Esophagus (tissue), 2 donors: Measurements from ENCODE around the gene ZNF836. TPM values are rescaled to one million over a fixed set of nuclear protein-coding genes. Genes with fewer than 3 reads are reported as not detected.

Experiments used
- H3K27ac ChIP-seq, 2 donors: one replicate each; pipeline ENCODE4 v1.5.1; 2013; ENCODE audit warnings: low read depth in 2 of 2, mild to moderate bottlenecking in 2 of 2, inconsistent platforms in 1 of 2, low read length in 1 of 2, moderate library complexity in 1 of 2
- H3K27me3 ChIP-seq, 2 donors: one replicate each; pipeline ENCODE4 v1.6.1; 2013; ENCODE audit warnings: low read length in 2 of 2, control low read depth in 1 of 2, mild to moderate bottlenecking in 1 of 2; ENCODE audit not compliant: insufficient read depth in 2 of 2, control insufficient read depth in 1 of 2
- H3K36me3 ChIP-seq, 2 donors: one replicate each; pipeline ENCODE4 v1.6.1; 2013; ENCODE audit warnings: low read length in 1 of 2; ENCODE audit not compliant: control insufficient read depth in 2 of 2, insufficient read depth in 2 of 2
- H3K4me1 ChIP-seq, 2 donors: one replicate each; pipeline ENCODE4 v1.6.1; 2013; ENCODE audit warnings: low read length in 1 of 2; ENCODE audit not compliant: control insufficient read depth in 2 of 2, insufficient read depth in 2 of 2
- H3K4me3 ChIP-seq, 2 donors: one replicate each; pipeline ENCODE4 v1.5.1; 2013; ENCODE audit warnings: low read length in 2 of 2, mild to moderate bottlenecking in 2 of 2, low read depth in 1 of 2, moderate library complexity in 1 of 2
- H3K9me3 ChIP-seq, 2 donors: one replicate each; pipeline ENCODE4 v1.6.1; 2013; ENCODE audit warnings: mild to moderate bottlenecking in 2 of 2, low read depth in 1 of 2, low read length in 1 of 2, moderate library complexity in 1 of 2; ENCODE audit not compliant: control insufficient read depth in 2 of 2, insufficient read depth in 1 of 2
- WGBS, 2 donors: extraction: QIAGEN DNeasy Blood & Tissue Kit; methylation state at CpG; one replicate each; pipeline ENCODE4 v1.1.7; 2013; 5-methylcytosine and 5-hydroxymethylcytosine counted together
- polyA plus RNA-seq, 2 donors: library from polyadenylated mRNA; stranded (reverse); fragments of 200-250 nt; gene quantifications; one replicate each; pipeline ENCODE4 v1.2.3, GENCODE V29; 2013
- donor health status: healthy with polysubstance abuse.
- donor health status: Bipolar disorder and iron deficiency.

The ZNF836 gene
- polyA plus RNA-seq, result 1 to 10 TPM; 3.0 to 4.4 TPM

DNA sequence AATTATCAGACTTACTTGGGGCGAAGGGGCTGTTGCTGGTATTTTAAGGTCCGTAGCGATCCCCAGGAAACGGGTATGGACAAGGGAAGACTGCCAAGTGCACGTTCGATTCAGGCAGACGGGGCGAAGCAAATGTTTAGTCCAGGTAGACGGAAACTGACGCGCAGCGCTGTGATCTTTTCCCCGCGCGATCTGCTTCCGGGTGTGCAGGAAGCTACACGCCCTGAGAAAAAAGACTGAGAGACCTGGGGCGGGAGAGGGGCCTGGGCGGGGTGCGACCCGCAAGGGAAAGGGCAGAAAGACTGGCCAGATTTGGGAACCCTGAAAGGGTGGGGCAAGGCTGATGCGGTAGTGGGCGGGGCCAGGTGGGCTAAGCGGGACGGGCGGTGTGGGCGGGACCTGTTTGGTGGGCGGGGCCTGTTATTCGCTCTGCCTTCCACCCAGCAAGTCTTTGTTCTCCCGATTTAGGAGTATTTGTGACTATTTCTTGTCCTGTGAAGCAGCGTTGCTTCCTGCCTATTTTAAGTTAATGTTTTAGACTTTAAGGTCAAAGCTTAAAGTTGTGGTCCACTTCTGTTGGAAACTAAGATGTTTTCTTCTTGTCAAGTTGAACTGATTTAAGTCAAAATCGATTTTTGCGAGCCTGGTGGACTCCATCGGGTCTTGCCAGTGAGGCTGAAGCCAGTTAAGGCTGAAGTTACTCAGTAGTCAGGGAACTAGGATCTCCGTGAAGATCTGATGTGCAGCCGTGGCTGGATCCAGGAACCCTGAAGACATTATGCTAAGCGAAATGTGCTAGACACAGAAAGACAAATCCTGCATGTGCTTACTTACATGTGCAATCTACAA, at the start of gene ZNF836:
TSS of gene ZNF836 (minus strand) at position 301 of the 849 bp plus-strand sequence. CDS start 3,549 bp downstream, outside the sequence.
- Histone ChIP-seq H3K36me3 (peaks cover 0 to 5% of the 10 kb centered on the region in 2 donors), H3K27me3 (no peaks in the 10 kb centered on the region), H3K9me3 (peaks cover 0 to 4% of the 10 kb centered on the region in 2 donors), H3K27ac (peak within 1 kb of the TSS; percentile 77 to 93), H3K4me1 (no peaks in the 10 kb centered on the region), H3K4me3 (peak within 1 kb of the TSS; percentile 78 to 81)
- WGBS, 2 donors, result 6 to 7% methylated on average over 35 to 37 of the region's 37 CpGs

DNA sequence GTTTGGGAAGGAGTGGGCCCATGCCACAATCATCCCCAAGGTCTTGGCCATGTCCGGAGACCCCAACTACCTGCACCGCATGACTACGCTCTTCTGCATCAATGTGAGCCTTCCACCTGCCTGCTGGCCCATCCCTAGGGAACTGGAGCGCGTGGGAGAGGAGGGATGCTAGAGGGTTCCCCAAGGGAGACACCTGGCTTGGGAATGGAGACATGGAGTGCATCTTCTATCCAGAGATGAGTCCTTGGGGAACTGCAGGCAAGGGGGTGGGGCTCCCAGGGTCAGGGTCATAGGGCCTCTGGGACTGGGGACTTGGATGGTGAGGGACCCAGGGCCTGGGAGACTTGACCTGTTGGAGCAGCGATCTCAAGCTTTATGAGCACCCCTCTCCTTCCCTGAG, 49.6 kb upstream of the ZNF836 start:
- WGBS, 2 donors, result 97% methylated on average over 6 of the region's 6 CpGs
- Histone ChIP-seq H3K27me3 (no peaks in the 10 kb centered on the region), H3K36me3 (peaks cover 40 to 61% of the 10 kb centered on the region in 2 donors), H3K4me1 (no peaks in the 10 kb centered on the region), H3K27ac (no peak overlapping the region), H3K4me3 (no peak overlapping the region), H3K9me3 (peaks cover 0 to 3% of the 10 kb centered on the region in 2 donors)

DNA sequence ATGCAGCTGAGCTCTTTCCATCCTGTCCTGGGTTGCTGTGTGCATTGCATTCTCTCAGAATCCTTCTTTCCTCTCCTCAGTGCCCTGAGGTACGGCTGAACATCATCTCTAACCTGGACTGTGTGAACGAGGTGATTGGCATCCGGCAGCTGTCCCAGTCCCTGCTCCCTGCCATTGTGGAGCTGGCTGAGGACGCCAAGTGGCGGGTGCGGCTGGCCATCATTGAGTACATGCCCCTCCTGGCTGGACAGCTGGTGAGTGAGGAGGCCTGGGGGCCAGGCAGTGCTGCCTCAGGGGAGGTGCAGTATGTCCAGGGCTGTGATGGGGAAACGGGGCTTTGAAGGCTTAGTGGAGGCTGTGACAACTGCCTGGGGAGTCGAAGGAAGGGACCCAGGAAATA, 48.2 kb upstream of the ZNF836 start:
- no peaks in the 10 kb centered on the region for H3K4me1 ChIP-seq
- H3K36me3 ChIP-seq, result peaks cover 40 to 61% of the 10 kb centered on the region in 2 donors
- H3K9me3 ChIP-seq, result peaks cover 0 to 3% of the 10 kb centered on the region in 2 donors
- no peak overlapping the region for H3K27ac ChIP-seq
- no peak overlapping the region for H3K4me3 ChIP-seq
- no peaks in the 10 kb centered on the region for H3K27me3 ChIP-seq
- 92 to 96% methylated on average over 8 of the region's 8 CpGs for WGBS, 2 donors

DNA sequence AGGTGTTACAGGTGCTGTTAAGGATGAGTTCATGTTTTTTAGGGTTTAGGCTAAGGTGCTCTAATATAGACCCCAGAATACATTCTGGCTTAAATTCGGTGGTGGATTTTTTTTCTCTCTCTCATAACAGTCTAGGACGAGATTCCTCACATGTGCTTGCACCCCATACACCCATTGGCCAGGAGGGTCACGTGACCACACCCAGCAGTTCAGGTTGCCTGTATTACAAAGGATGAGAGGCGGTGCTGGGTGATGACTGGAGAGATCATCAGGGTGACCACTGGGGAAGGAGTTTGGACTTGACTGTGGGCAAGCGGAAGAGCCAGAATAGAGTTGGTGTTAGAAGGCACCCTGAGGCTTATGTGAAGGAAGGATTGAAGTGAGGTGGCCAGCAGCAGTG, 46.2 kb upstream of the ZNF836 start:
- Histone ChIP-seq H3K27me3 (no peaks in the 10 kb centered on the region), H3K4me3 (no peak overlapping the region), H3K27ac (no peak overlapping the region), H3K36me3 (peaks cover 52 to 68% of the 10 kb centered on the region in 2 donors), H3K4me1 (no peaks in the 10 kb centered on the region), H3K9me3 (peaks cover 0 to 3% of the 10 kb centered on the region in 2 donors)
- WGBS, 2 donors, result 88 to 91% methylated on average over 5 of the region's 5 CpGs

DNA sequence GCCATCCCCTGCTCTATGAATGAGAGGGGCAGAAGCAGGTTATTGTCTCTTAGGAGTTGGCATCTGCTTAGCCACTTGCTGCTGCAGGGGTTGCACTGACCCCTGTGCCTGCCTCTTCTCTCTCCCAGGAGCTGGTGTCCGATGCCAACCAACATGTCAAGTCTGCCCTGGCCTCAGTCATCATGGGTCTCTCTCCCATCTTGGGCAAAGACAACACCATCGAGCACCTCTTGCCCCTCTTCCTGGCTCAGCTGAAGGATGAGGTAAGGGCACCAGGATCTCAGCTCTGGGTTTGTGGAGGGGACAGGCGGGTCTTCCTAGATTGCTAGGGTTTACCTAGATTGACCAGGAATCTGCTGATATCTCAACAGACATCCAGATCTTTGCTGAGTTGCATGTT, 45.0 kb upstream of the ZNF836 start:
- peaks cover 0 to 3% of the 10 kb centered on the region in 2 donors for H3K9me3 ChIP-seq
- H3K27me3 ChIP-seq, result no peaks in the 10 kb centered on the region
- no peaks in the 10 kb centered on the region for H3K4me1 ChIP-seq
- no peak overlapping the region for H3K27ac ChIP-seq
- 96% methylated on average over 3 of the region's 3 CpGs for WGBS, 2 donors
- peaks cover 58 to 73% of the 10 kb centered on the region in 2 donors for H3K36me3 ChIP-seq
- H3K4me3 ChIP-seq, result no peak overlapping the region

DNA sequence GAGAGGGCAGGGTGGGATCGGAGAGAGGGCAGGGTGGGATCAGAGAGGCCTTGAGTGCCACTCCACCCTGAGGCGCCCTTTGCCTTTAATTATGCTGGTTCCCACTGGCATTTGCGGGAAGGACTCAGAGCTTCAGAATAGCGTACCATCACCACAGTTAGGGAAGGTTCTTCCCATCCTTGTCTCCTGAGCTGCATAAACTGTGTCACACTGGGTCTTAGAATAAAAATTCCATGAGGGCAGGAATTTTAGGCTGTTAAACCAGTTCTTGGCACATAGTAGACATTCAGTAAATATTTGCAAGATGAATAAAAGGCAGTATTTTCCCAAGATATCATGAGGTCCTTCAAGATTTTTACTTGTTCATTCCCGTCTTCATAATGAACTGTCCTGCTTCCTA, 42.8 kb upstream of the ZNF836 start:
- Histone ChIP-seq H3K27ac (no peak overlapping the region), H3K4me3 (no peak overlapping the region), H3K4me1 (no peaks in the 10 kb centered on the region), H3K27me3 (no peaks in the 10 kb centered on the region), H3K36me3 (peaks cover 47 to 65% of the 10 kb centered on the region in 2 donors), H3K9me3 (no peaks in the 10 kb centered on the region)
- 91 to 92% methylated on average over 5 of the region's 5 CpGs for WGBS, 2 donors

DNA sequence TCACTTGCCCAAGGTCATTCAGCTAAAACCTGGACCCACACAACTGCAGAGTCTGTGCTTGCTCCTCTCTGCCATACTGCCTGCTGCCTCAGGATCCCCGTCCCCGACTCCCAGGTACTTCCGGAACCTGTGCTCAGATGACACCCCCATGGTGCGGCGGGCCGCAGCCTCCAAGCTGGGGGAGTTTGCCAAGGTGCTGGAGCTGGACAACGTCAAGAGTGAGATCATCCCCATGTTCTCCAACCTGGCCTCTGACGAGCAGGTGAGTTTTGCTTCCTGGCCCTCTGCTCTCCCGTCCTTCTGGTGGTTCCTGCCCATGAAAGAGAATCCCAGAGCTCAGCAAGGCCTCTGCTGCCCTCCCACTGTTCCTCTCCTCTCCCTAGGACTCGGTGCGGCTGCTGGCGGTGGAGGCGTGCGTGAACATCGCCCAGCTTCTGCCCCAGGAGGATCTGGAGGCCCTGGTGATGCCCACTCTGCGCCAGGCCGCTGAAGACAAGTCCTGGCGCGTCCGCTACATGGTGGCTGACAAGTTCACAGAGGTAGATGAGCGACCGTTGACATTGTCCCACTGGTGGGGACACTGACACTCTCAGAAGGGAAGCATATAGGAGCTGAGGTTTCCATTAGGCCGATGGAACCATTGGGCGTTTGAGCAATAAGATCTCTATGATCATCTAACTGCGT, 41.3 kb upstream of the ZNF836 start:
- peaks cover 45 to 63% of the 10 kb centered on the region in 2 donors for H3K36me3 ChIP-seq
- WGBS, 2 donors, result 95 to 96% methylated on average over 25 of the region's 25 CpGs

DNA sequence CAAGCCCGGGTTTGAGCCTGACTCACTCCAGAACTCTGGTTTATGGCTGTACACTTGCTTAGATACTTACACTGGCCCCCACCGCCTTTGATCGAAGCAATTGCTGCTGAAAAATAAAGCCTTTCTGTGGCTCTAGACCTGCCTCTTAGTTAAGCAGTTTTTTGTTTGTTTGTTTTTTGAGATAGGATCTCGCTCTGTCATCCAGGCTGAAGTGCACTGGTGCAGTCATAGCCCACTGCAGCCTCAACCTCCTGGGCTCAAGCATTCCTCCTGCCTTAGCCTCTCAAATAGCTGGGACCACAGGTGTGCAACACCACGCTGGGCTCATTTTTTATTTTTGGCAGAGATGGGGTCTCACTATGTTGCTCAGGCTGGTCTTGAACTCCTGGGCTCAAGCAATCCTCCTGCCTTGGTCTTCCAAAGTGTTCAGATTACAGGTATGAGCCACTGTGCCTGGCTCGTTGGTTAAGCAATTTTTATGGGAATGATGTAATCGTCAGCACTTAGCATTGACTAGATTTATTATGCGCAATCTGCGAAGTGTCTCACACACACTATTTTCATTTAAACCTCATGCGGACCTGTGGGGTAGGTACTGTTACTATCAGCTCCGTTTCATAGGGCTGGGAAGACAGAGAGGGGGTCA, 40.6 kb upstream of the ZNF836 start:
- peaks cover 40 to 63% of the 10 kb centered on the region in 2 donors for H3K36me3 ChIP-seq

More for the DNA sequence above, 41.3 kb upstream of the ZNF836 start:
- Histone ChIP-seq H3K4me1 (no peaks in the 10 kb centered on the region), H3K27me3 (no peaks in the 10 kb centered on the region), H3K9me3 (no peaks in the 10 kb centered on the region), H3K27ac (no peak overlapping the region), H3K4me3 (no peak overlapping the region)

DNA sequence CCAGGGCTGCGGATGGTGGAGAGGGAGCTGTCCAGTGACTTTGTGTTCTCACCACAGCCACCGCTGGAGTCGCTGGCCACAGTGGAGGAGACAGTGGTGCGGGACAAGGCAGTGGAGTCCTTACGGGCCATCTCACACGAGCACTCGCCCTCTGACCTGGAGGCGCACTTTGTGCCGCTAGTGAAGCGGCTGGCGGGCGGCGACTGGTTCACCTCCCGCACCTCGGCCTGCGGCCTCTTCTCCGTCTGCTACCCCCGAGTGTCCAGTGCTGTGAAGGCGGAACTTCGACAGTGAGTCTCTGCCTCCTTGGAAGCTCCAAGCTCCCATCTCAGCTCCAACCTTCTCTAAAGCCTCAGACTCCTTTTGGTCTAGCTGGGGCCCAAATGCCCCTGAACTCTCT, 39.8 kb upstream of the ZNF836 start:
- H3K9me3 ChIP-seq, result no peaks in the 10 kb centered on the region
- no peaks in the 10 kb centered on the region for H3K4me1 ChIP-seq
- no peaks in the 10 kb centered on the region for H3K27me3 ChIP-seq
- WGBS, 2 donors, result 95% methylated on average over 20 of the region's 20 CpGs
- no peak overlapping the region for H3K27ac ChIP-seq
- no peak overlapping the region for H3K4me3 ChIP-seq
- peaks cover 41 to 64% of the 10 kb centered on the region in 2 donors for H3K36me3 ChIP-seq

More for the DNA sequence above, 40.6 kb upstream of the ZNF836 start:
- no peak overlapping the region for H3K27ac ChIP-seq
- H3K4me1 ChIP-seq, result no peaks in the 10 kb centered on the region
- no peaks in the 10 kb centered on the region for H3K27me3 ChIP-seq
- 93 to 95% methylated on average over 11 of the region's 11 CpGs for WGBS, 2 donors
- H3K4me3 ChIP-seq, result no peak overlapping the region
- no peaks in the 10 kb centered on the region for H3K9me3 ChIP-seq
